ENCODE data around the gene RMI1. TPM values are rescaled to one million over a fixed set of nuclear protein-coding genes. Genes with fewer than 3 reads are reported as not detected.
A peak's percentile ranks its signal among the peaks of the same experiment; 100 is the strongest.

The RMI1 gene
- total RNA-seq, 1 donor from 2014 or later = 3.8 TPM

DNA sequence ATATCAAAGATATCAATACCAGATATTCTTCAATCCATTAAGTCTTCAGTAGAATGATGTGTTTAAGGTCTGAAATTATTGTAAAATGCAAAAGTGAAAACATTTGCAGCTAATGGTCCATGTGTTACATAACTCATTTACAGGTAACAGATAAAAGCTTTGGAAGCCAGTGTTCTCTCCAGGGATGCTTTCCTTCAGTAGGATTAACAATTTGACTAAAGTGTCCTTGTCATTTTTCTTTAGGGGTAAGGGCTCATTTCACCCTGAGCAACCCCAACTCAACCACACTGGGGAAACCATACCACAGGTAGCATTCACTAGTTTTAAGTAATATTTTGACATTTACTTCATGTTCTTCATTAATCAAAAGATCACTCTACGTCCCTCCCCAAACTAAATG, 13.5 kb upstream of the RMI1 start:
- DNase-seq (ENCODE audit: low read depth in 2 of 2) = no peak

DNA sequence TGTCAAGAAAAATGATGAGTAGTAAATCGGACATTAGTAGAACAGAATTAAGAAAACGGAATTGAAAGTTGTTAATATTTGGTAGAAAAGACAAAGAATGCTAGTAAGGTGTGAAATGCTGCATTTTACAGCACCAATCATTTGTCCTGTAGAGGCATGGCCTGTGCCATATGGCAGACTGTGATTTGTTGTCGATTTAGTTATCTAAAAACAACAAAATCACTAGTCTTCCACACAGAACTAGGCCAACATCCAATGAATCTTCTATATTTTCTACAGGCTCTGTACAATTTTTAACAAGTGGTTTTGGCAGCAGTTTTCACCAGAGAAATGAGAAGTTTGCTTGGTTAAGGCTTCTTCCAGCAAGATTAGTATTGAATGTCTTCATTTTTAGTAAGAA, 11.0 kb upstream of the RMI1 start:
- no peak for DNase-seq (ENCODE audit: low read depth in 2 of 2)

DNA sequence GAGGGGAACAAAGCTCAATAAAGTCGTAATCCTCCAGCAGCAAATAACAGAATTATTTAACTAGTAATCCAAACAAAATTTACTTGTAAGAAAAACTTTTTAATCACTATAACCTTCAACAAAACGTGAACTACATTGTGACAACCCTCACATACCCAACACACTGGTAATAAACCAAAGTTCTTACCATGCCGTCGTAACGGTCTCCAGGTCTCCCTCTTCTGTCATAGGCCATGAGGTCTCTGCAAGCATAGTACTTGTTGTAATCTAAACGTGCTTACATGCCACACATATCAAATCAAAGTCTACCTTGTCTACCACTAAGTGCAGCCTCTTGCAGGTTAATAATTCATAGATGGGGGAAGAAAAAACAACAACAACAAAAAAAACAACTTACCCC, 9.1 kb upstream of the RMI1 start:
- DNase-seq (ENCODE audit: low read depth in 2 of 2) = no peak

DNA sequence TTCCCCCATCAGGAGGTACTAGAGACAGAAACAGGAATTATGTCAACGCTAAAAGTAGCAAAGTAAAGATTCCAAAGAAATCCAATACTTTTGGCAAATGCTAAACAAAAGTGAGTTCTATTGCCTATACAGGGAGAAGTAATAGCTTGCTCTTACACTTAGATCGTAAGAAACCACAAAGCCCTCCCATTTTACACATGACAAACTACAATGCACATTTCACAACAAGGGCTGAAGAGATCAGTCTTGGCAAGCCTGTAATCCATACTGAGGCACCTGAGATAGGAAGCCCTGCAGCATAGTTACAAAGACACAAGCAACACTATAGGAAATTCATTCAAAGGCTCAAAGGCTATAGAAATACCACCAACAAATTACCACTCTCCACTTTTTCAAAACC, 8.3 kb upstream of the RMI1 start:
- no peak for DNase-seq (ENCODE audit: low read depth in 2 of 2)

DNA sequence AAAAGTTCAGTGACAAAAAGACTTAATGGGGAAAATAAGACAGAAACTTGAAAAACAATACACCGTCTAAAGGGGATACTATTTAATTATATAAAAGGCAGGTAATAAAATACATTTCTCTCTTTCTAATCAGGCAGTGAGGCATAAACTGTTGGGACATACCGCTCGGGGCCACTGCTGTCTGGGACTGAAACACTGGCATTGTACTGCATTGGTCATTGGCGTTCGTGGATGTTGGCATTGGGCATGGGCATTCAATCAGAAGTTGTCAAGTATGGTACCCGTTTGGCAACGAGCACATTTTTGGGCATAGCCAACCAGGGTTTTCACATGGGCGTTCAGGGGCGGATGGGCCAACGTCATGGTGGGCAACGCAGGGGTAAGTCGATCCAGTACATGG, 5.3 kb upstream of the RMI1 start:
- DNase-seq (ENCODE audit: low read depth in 2 of 2) = no peak

DNA sequence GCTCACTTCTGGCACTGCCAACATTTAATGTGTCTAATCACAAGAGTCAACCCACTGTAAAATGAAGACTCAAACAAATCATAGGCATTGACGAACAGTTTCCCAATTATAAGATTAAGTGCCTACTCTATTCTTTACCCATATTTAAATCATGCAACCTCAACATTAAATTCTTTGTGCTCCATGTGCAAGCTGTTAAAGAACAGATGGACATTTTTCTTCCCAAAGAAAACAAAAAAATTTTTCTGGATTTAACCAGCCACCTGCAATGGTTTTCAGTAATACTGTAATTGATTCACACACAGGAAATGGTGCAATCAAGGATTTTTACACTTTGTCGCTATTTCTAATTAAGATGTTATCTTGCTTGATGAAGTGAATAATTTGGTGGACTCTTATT, 4.2 kb upstream of the RMI1 start:
- DNase-seq (ENCODE audit: low read depth in 2 of 2) = no peak

DNA sequence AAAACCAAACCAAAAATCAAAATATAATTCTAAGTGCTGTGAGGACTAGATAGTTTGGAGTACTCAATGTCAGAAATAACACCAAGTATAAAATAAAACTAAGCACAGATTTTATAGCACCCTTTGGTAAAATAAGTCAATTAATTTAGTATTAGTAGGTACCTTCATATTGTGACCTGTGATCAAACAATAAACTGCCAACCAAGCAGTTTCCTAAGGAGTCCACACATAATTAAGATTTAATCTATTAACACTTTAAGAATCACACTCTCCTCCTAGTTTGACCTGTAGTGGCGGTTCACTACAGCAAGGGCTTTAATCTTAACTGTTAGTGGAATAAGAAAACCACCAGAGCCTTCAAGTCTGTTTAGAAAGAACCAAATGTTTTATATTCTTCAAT, 3.4 kb upstream of the RMI1 start:
- DNase-seq (ENCODE audit: low read depth in 2 of 2) = no peak

DNA sequence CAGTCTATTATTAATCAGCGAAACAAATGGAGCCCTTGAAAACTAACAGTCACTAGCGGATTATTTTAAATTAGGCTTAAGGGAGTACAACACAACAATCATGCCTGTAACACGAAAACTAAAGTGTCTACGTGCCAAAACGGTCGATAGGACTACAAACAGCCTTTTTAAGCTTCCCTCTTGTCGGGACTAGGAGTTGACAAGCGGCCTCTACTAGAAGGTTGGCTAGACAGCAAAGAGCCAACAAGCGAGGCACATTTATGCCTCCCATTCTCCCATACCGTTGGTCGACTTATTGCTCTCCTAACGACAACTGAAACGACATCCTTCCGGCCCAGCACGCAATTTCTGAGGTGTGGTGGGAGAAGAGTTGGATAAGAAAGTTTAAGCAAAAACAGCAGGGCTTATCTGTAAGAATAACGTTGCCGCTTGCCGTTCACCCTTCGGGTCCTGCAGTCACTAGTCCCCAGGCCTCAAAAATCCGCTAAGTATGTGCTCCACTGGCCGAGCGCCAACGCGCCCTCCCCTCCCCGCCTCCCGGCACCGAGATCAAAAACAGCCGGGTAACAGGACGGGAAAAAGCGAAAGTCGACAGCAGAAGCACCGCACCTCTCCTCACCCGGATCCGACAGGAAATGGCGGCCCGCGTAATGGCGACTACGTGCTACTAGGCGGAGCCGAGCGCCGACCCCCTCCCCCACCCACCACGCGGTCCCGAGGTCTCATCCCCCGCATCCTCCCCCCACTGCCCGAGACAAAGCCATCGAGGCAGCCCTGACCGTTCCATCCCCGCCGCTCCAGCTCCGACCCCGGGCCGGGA, 1.4 kb upstream of the RMI1 start:
- peak; percentile 90 to 94 for DNase-seq (ENCODE audit: low read depth in 2 of 2)

DNA sequence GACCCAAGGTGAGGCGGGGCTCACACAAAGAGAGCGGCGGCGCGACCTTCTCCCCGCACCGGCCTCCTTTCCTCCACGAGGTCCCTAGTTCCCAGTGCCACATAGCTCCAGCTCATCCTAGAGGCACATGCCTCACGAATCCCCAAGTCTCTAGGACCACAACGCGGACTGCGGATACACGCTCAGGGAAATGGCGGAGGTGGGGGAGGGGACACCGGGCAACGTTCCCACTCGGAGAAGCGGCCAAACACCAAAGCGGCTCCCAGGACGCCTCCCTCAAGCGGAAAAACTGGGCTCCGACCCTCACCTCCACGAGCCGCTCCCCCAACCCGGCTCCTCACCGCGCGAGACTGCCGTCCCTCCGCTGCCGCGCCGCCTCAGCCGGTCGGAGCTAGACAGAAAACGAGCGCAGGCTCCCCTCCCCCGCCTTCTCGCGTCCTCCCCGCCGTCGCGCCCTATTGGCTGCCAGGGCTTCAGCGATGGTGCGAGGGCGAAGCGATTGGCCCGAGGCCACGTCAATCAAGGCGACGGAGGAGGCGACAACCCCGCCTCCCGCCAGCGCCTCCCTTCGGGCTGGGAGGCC, 702 bp upstream of the RMI1 start, which contains the start of gene HNRNPK:
Gene HNRNPK (minus strand): TSS at position 404 of the 583 bp plus-strand sequence. CDS start 1,963 bp downstream, outside the sequence.
- peak; percentile 99 to 100 for DNase-seq (ENCODE audit: low read depth in 2 of 2)

DNA sequence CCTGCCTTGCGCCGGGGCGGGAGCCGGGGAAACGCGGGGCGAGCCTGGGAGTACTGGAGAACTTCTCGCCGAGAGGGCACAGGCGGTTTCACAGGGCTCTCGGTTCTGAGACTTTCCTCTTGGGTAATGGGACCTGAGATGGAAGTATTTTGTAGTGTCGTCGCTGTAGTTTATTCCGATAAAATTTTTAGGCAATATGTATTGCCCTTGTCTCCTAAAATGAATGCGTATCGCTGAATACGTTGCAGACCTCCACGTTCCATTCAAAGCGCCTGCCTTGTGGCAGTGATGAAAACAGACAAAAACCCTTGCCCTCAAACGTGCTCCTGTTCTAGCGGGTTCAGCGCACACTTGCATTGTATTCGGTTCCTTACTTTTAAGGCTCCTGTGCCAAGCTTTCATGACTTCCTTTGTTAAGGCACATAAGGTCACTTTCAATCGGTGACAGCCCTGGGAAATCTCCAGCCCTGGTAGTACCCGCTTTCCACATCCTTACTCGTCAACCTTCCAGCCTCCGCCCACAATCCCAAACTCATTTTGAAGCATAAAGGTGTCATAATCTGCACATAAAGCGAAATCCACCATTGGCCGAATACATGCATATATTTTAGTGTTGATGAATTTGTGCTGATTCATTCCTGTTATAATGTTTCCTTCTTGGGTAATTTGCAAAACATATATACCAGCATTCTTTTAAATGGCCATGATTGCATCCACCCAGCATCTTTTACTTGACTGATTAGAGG, 694 bp downstream of the RMI1 start:
- peak; percentile 43 to 66 for DNase-seq (ENCODE audit: low read depth in 2 of 2)

DNA sequence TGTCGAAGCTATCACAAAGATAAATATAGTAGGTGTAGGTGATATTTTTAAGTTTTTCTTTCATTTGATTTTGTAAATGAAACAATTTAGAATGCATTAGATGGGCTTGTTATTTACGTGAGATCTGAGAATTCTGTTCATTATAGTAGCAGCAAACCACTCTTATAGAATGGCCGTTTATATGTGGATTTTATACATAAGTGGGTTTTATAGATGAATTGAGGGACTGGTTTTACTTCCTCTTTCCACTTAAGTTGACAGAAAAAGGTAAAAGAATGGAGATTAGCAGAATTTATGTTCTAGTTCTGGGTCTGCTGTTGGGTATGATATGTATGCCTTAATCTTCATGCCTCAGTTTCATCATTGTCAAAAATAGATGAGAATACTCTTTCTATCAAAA, 5.6 kb downstream of the RMI1 start:
- no peak for DNase-seq (ENCODE audit: low read depth in 2 of 2)

DNA sequence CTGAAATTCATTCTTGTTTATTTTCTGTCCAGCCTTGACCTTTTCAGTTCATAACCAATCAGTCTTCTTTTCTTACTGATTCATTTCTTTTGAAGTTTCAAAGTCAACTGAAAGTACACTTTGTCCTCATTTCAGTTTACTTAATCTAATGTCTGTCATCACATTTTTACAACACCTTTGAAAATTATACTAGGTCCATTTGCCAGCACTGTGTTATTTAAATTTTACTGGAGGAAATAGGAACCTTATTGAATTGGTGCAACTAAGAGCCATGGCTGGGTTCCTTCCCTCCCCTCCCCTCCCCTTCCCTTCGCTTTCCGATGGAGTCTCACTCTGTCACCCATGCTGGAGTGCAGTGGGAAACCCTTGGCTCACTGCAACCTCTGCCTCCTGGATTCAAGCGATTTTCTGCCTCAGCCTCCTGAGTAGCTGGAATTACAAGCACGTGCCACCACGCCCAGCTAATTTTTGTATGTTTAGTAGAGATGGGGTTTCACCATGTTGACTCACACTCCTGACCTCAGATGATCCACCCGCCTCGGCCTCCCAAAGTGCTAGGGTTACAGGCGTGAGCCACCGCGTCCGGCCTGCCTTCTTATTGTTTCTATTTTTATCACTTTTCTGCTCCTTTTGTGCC, 6.3 kb downstream of the RMI1 start:
- no peak for DNase-seq (ENCODE audit: low read depth in 2 of 2)

DNA sequence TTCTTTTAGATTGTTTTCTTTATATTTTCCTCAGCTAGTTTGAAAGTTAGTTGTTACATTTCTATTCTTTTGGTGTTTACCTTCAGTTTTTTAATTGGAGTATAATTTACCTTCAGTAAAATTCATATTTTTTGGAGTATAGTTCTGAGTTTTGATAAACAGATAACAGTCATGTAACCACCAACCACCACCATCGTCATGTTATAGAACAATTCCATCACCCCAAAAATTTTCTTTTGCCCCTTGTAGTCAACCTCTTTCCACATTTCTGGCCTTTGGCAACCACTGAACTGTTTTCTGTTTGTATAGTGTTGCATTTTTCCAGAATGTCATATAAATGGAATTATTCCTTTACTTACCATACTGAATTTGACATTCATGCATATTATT, 6.8 kb downstream of the RMI1 start:
- DNase-seq (ENCODE audit: low read depth in 2 of 2) = no peak

DNA sequence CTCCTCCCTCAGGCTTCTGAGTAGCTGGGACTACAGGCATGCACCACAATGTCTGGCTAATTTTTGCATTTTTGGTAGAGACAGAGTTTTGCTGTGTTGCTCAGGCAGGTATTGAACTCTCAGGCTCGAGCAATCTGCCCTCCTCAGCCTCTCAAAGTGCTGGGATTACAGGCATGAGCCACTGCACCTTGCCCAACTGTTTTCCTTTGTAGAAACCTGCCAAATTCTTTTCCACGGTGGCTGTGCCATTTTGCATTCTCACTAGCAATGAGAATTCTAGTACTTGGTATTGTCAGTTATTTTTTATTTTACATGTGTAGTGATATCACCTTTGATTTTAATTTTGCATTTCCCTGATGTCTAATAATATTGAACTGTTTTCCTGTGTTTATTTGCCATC, 7.8 kb downstream of the RMI1 start:
- DNase-seq (ENCODE audit: low read depth in 2 of 2) = no peak

DNA sequence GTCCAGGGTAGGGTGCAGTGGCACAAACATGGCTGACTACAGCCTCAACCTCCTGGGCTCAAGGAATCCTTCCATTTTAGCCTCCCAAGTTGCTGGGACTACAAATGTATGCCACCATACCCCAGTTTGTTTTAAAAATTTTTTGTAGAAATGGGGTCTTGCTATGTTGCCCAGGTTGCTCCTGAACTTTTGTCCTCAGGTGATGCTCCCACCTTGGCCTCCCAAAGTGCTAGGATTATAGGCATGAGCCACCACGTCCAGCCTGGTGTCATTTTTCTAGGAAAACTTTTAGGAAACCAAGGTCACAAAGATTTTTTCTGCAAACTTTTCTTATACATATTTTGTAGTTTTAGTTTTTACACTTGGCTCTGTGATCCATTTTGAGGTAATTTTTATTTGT, 10.8 kb downstream of the RMI1 start:
- no peak for DNase-seq (ENCODE audit: low read depth in 2 of 2)

DNA sequence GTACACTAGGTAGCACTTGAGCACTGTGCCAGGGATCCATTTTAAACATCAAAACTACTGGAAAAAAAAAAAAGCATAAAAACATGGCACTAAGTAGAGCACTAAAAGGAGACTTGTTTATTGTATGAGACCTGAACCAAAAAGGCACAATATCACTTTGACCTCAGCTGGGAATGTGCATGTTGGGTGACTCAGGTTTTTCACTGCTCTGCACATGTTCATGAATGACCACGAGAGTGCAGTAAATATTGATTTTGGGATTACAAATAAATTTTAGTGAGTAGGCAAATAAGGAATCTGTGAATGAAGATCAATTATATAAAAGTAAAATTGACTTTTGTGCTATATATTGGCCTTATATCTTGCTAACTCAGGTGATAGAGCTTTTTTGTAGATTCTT, 11.8 kb downstream of the RMI1 start:
- DNase-seq (ENCODE audit: low read depth in 2 of 2) = peak in 1 of 2 donors; percentile 24

DNA sequence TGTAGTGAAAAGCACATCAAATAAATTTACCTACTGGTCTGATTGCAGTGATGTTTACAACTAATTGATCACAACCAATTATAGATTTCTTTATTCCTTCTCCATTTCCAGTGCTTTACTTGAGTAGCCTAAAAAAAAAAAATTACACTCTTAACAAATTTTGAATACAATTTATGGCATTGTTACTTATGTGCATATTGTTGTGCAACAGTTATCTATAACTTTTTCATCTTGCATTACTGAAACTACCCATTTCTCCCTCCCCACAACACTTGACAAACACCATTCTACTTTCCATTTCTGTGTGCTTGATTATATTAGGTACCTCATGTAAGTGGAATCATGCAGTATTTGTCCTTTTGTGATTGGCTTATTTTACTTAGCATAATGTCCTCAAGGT, 12.3 kb downstream of the RMI1 start:
- no peak for DNase-seq (ENCODE audit: low read depth in 2 of 2)

DNA sequence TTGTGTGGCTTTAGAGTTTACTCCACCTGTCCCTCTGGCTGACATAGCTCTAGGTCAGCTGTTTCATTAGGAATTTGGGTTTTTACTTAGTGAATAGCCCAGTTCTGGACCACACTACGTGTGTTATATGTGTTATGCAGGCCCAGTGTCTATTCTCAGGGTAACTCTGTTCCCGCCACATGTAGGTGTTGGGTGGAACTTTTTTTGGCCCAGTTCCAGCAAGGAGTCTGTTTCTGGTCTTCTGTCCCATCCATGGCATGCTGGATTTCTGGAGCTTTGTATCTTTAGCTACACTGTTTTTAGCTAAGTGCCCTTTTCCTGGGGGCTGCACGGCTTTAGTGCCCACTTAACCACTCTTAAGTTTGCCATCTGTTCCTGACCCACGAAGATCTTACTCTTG, 15.5 kb downstream of the RMI1 start:
- no peak for DNase-seq (ENCODE audit: low read depth in 2 of 2)

DNA sequence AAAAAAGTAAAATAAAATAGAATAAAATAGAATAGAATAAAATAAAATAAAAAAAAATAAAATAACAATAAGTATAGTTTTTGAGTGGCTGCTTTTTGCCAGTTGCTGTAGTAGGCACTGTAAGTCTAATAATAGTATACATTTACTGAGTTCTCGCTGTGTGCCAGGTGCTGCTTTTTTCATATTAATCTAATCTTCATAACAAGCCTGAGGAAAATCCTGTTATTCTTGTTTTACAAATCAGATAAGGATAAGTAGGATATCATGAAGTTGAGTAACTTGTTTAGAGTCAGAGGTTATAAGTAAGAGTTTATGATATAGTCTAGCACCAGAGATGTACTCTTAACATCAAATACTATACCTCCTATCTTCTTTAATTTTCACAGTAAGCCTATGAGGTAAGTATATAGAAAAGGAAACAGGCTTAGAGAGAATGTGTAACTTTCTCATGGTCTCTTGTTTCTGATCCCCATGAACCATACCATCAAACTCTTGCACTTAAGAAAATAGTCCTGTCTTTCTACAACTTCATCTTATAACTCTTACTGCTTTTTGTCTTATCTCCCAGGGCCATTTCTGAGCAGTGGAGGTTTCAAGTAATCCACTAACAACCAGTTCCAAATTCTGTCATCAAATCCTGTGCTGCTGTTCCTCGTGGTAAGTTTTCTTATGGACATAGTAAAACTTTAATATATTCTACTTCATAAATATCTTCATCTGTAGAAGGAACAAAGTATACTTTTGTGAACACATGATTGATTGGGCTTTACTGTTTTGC, 18.7 kb downstream of the RMI1 start:
- no peak for DNase-seq (ENCODE audit: low read depth in 2 of 2)

DNA sequence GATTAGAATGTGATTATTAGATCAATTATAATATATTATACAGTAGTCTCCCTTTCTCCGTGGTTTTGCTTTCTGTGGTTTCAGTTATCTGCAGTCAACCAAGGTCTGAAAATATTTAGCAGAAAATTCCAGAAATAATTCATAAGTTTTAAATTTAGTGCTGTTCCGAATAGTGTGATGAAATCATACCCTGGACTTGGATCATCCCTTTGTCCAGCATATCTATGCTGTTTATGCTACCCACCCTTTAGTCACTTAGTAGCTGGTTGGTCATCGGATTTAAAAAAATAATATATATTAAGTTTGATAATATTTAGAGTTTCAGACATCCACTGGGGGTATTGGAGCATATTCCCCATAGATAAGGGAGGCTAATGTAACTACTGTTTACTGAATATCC, 19.6 kb downstream of the RMI1 start:
- no peak for DNase-seq (ENCODE audit: low read depth in 2 of 2)

DNA sequence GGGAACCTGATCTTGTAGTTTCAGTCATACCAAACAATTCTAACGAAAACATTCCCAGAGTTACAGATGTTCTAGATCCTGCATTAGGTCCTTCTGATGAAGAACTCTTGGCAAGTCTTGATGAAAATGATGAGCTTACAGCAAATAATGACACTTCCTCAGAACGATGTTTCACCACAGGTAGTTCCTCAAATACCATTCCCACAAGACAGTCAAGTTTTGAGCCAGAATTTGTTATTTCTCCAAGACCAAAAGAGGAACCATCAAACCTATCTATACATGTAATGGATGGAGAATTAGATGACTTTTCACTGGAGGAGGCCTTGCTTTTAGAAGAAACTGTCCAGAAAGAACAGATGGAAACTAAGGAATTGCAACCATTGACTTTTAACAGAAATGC, 21.0 kb downstream of the RMI1 start:
- DNase-seq (ENCODE audit: low read depth in 2 of 2) = no peak

Data from lung microvascular endothelial cell (primary cell).